Measurements from ENCODE around the gene BUD13. TPM values are rescaled to one million over a fixed set of nuclear protein-coding genes. Genes with fewer than 3 reads are reported as not detected.

BUD13 gene
- total and polyA plus RNA-seq, 2 of the 13 experiments (the other 11 are each of a cell fraction or from before 2014, with no cell fraction given), result 13.3 to 25.9 TPM

GRCh38 chr11:116712428-116712827 is 60.4 kb downstream of the BUD13 start:
- Histone ChIP-seq H4K20me1 (ENCODE audit: insufficient read depth, low read length) (no peaks in the 10 kb centered on the region), H3K9ac (ENCODE audit: insufficient read depth, low read depth, low read length) (no peak overlapping the region), H3K36me3 (replicated peaks in 1 of 2; ENCODE audit: control insufficient read depth in 1 of 2, insufficient read depth in 2 of 2, low read length in 2 of 2) (no peaks in the 10 kb centered on the region), H3K9me3 (ENCODE audit: low read length) (no peaks in the 10 kb centered on the region), H3K27me3 (ENCODE audit: control insufficient read depth in 1 of 2, insufficient read depth in 2 of 2, low read length in 2 of 2) (peaks cover 2 to 34% of the 10 kb centered on the region in 2 experiments; a peak in 3 of 5 replicates), H3K4me2 (ENCODE audit: low read depth, low read length) (no peak overlapping the region), H3K4me1 (ENCODE audit: insufficient read depth, low read length) (no peaks in the 10 kb centered on the region), H3K27ac (ENCODE audit: extremely low read length, insufficient read depth, low read length) (no peak overlapping the region), H3K4me3 (replicated peaks in 1 of 3; ENCODE audit: insufficient read depth in 1 of 3, low read depth in 2 of 3, low read length in 3 of 3) (no peak overlapping the region), H2AFZ (ENCODE audit: low read length) (no peak overlapping the region), H3K79me2 (ENCODE audit: insufficient read depth, low read length) (no peaks in the 10 kb centered on the region)
- ChIA-PET CTCF (ENCODE audit: low intra/inter-chr PET ratio, low total read pairs) (no interaction called here), POLR2A (no interaction called here)
- BruUV-seq (replicated peaks), result no TSS peak
- DNase-seq (ENCODE audit: low spot score), result no peak
- intact Hi-C loops (cut with micrococcal nuclease; ENCODE audit: unreplicated experiment), result no loop called here
- in situ Hi-C loops (cut with HindIII; ENCODE audit: extremely low pct_ligation_motif_present, low pct_unique_long_range_greater_than_20kb), result no loop called here
- WGBS (ENCODE audit: low lambda C conversion rate), result 34% methylated on average over 4 of the region's 4 CpGs
- no peak for ATAC-seq
- TF ChIP-seq PAF1 (CRISPR knock-in tag; IDR thresholded peaks at IDR 0.05) (no peak), ZNF281 (CRISPR knock-in tag; IDR thresholded peaks at IDR 0.05; ENCODE audit: borderline replicate concordance) (no peak), ZNF225 (CRISPR knock-in tag; IDR thresholded peaks at IDR 0.05) (no peak), HOXA5 (CRISPR knock-in tag; IDR thresholded peaks at IDR 0.05) (no peak), TARDBP (CRISPR knock-in tag; IDR thresholded peaks at IDR 0.05) (no peak), SMYD3 (CRISPR knock-in tag; IDR thresholded peaks at IDR 0.05) (no peak), ZSCAN22 (CRISPR knock-in tag; IDR thresholded peaks at IDR 0.05) (no peak)
- TF ChIP-seq, protein P1, sequence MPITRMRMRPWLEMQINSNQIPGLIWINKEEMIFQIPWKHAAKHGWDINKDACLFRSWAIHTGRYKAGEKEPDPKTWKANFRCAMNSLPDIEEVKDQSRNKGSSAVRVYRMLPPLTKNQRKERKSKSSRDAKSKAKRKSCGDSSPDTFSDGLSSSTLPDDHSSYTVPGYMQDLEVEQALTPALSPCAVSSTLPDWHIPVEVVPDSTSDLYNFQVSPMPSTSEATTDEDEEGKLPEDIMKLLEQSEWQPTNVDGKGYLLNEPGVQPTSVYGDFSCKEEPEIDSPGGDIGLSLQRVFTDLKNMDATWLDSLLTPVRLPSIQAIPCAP (CRISPR knock-in tag; IDR thresholded peaks at IDR 0.05; ENCODE audit: low read depth), result no peak
- TF ChIP-seq, protein P2, sequence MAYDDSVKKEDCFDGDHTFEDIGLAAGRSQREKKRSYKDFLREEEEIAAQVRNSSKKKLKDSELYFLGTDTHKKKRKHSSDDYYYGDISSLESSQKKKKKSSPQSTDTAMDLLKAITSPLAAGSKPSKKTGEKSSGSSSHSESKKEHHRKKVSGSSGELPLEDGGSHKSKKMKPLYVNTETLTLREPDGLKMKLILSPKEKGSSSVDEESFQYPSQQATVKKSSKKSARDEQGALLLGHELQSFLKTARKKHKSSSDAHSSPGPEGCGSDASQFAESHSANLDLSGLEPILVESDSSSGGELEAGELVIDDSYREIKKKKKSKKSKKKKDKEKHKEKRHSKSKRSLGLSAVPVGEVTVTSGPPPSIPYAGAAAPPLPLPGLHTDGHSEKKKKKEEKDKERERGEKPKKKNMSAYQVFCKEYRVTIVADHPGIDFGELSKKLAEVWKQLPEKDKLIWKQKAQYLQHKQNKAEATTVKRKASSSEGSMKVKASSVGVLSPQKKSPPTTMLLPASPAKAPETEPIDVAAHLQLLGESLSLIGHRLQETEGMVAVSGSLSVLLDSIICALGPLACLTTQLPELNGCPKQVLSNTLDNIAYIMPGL (CRISPR knock-in tag; IDR thresholded peaks at IDR 0.05; ENCODE audit: borderline replicate concordance in 1 of 2, low read depth in 1 of 2), result no peak
- FAIRE-seq, result no peak

All from HepG2 (cell line).